HG02610 (cell line): ENCODE data around the gene C17orf50.
A peak's percentile ranks its signal among the peaks of the same experiment; 100 is the strongest.
"Not testable (repeated sequence)": the region's sequence is repeated elsewhere in the genome, so short reads cannot be mapped to it uniquely, and the experiment has no call there.

ENCODE experiments used
- ATAC-seq: cut with Tn5 transposase; IDR thresholded peaks from one replicate; pipeline ENCODE4 v1.9.1; 2021; ENCODE audit warnings: mild to moderate bottlenecking, moderate library complexity; ENCODE audit not compliant: unreplicated experiment

The C17orf50 gene

GRCh38 chr17:35751541-35751940 is 9.1 kb upstream of the C17orf50 start:
- ATAC-seq: not testable (repeated sequence)

GRCh38 chr17:35752471-35752870 is 8.2 kb upstream of the C17orf50 start:
- no peak for ATAC-seq

GRCh38 chr17:35752945-35753764 is 7.5 kb upstream of the C17orf50 start, which contains the start of gene GAS2L2:
Gene GAS2L2 (minus strand): TSS chr17:35753239. CDS start chr17:35752850, 389 bp downstream.
- ATAC-seq: no peak

GRCh38 chr17:35757243-35757642 is 3.4 kb upstream of the C17orf50 start:
- ATAC-seq: no peak

- no peak for ATAC-seq
Observed at GRCh38 chr17:35761601-35762000, 914 bp downstream of the C17orf50 start.

- no peak for ATAC-seq
Observed at GRCh38 chr17:35763767-35764122, 3.1 kb downstream of the C17orf50 start.

GRCh38 chr17:35764123-35764991 is 3.7 kb downstream of the C17orf50 start:
- peak; percentile 83 for ATAC-seq

- no peak for ATAC-seq
Observed at GRCh38 chr17:35765086-35765710, 4.5 kb downstream of the C17orf50 start.

GRCh38 chr17:35765756-35766488 is 5.2 kb downstream of the C17orf50 start:
- ATAC-seq: no peak

- ATAC-seq: no peak
Observed at GRCh38 chr17:35766489-35766877, 5.8 kb downstream of the C17orf50 start.

- ATAC-seq: no peak
Observed at GRCh38 chr17:35766903-35767510, 6.3 kb downstream of the C17orf50 start.

GRCh38 chr17:35768797-35769196 is 8.1 kb downstream of the C17orf50 start:
- no peak for ATAC-seq

- no peak for ATAC-seq
Observed at GRCh38 chr17:35769895-35770486, 9.3 kb downstream of the C17orf50 start.

GRCh38 chr17:35773129-35773528 is 12.4 kb downstream of the C17orf50 start:
- ATAC-seq: no peak

GRCh38 chr17:35773679-35774425 is 13.2 kb downstream of the C17orf50 start:
- ATAC-seq: no peak

- ATAC-seq: no peak
Observed at GRCh38 chr17:35774499-35774898, 13.8 kb downstream of the C17orf50 start.

- ATAC-seq: no peak
Observed at GRCh38 chr17:35775039-35775438, 14.4 kb downstream of the C17orf50 start.

GRCh38 chr17:35775583-35775982 is 14.9 kb downstream of the C17orf50 start:
- no peak for ATAC-seq

- no peak for ATAC-seq
Observed at GRCh38 chr17:35778641-35779196, 18.0 kb downstream of the C17orf50 start.
